Body of pancreas (tissue), 4 donors: ENCODE data around the gene RAPGEF3.

ENCODE experiments used
- POLR2A ChIP-seq, 3 donors: fragments of 450-650 bp; IDR thresholded peaks; one replicate each; pipeline ENCODE4 v1.6.1; 2016; ENCODE audit warnings: antibody characterized with exemption in 3 of 3, mild to moderate bottlenecking in 2 of 3
- TF ChIP-seq, protein P1 (sequence below), 7 experiments: fragments of 450-650 bp in 4 of 7; fragments of 200-600 bp in 3 of 7; sonication (generic) in 3 of 7; IDR thresholded peaks; one replicate each; pipeline ENCODE4 v1.5.1; 2016 to 2019; ENCODE audit warnings: antibody characterized with exemption in 7 of 7

DNA sequence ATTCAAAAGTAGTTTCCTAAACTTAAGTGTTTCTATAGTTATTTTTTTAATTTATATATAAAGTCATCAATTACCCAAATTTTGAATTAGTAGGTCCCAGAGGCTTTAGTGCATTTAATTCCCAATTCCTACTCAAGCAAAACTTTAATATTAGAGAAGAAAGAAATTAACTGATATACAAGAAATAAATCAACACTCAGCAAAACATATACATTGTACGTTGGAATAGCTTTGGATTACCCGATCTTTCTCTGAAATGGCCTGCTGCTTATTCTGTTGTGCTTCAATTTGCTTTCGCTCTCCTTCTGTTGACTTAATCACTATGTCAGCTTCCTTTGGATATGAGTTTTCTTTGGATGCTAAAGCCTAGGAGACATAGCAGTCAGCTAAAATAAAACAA, 71.0 kb downstream of the RAPGEF3 start:
- TF ChIP-seq, protein P1, sequence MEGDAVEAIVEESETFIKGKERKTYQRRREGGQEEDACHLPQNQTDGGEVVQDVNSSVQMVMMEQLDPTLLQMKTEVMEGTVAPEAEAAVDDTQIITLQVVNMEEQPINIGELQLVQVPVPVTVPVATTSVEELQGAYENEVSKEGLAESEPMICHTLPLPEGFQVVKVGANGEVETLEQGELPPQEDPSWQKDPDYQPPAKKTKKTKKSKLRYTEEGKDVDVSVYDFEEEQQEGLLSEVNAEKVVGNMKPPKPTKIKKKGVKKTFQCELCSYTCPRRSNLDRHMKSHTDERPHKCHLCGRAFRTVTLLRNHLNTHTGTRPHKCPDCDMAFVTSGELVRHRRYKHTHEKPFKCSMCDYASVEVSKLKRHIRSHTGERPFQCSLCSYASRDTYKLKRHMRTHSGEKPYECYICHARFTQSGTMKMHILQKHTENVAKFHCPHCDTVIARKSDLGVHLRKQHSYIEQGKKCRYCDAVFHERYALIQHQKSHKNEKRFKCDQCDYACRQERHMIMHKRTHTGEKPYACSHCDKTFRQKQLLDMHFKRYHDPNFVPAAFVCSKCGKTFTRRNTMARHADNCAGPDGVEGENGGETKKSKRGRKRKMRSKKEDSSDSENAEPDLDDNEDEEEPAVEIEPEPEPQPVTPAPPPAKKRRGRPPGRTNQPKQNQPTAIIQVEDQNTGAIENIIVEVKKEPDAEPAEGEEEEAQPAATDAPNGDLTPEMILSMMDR (IDR thresholded peaks at IDR 0.05), result no peak
- no peak for TF ChIP-seq POLR2A (IDR thresholded peaks at IDR 0.05)
